Colonic mucosa (tissue), 4 donors: ENCODE data around the gene IRF9. TPM values are rescaled to one million over a fixed set of nuclear protein-coding genes. Genes with fewer than 3 reads are reported as not detected.

Experiments
- DNase-seq: peaks from one replicate; pipeline ENCODE4 v3.0.0-alpha.2; 2020
- H3K27ac ChIP-seq: fragments of 200-600 bp; one replicate; pipeline ENCODE4 v1.8.0; 2021
- H3K27me3 ChIP-seq: fragments of 200-600 bp; one replicate; pipeline ENCODE4 v1.8.0; 2021
- H3K36me3 ChIP-seq: fragments of 200-600 bp; one replicate; pipeline ENCODE4 v1.8.0; 2021
- H3K4me1 ChIP-seq: fragments of 200-600 bp; one replicate; pipeline ENCODE4 v1.8.0; 2021; ENCODE audit warnings: mild to moderate bottlenecking
- H3K4me3 ChIP-seq: fragments of 200-600 bp; one replicate; pipeline ENCODE4 v1.8.0; 2021
- H3K9ac ChIP-seq, 2 donors: one replicate each; pipeline ENCODE4 v1.7.0; 2013; ENCODE audit warnings: control low read depth in 2 of 2, low read depth in 2 of 2, low read length in 2 of 2
- H3K9me3 ChIP-seq: fragments of 200-600 bp; one replicate; pipeline ENCODE4 v1.8.0; 2021
- intact Hi-C: fragments of 100-400 bp; cut with DNase I; formaldehyde crosslinking; loops from one replicate; pipeline ENCODE4 v1.14.1; 2022
- total RNA-seq, 2 donors: library from RNA; stranded (reverse); fragmentation: NEBNext Ultra II Directional in 1 of 2; extraction: Animal tissue kit (Norgen Biotek cat#: 25700) in 1 of 2; gene quantifications; one replicate each; pipeline ENCODE4 v1.2.1, GENCODE V29; 2021
- TF ChIP-seq, protein P1 (sequence below): fragments of 200-600 bp; IDR thresholded peaks from one replicate; pipeline ENCODE4 v1.8.0; 2022; ENCODE audit warnings: antibody characterized with exemption, mild to moderate bottlenecking
- donor health status: healthy.
- donor health status: DM: no; HTN: no; CAD: no.
- donor health status: DM: no; HTN: no; CAD: no.

IRF9 gene
- total RNA-seq, 2 donors from 2014 or later = 54.4 to 57.5 TPM

DNA sequence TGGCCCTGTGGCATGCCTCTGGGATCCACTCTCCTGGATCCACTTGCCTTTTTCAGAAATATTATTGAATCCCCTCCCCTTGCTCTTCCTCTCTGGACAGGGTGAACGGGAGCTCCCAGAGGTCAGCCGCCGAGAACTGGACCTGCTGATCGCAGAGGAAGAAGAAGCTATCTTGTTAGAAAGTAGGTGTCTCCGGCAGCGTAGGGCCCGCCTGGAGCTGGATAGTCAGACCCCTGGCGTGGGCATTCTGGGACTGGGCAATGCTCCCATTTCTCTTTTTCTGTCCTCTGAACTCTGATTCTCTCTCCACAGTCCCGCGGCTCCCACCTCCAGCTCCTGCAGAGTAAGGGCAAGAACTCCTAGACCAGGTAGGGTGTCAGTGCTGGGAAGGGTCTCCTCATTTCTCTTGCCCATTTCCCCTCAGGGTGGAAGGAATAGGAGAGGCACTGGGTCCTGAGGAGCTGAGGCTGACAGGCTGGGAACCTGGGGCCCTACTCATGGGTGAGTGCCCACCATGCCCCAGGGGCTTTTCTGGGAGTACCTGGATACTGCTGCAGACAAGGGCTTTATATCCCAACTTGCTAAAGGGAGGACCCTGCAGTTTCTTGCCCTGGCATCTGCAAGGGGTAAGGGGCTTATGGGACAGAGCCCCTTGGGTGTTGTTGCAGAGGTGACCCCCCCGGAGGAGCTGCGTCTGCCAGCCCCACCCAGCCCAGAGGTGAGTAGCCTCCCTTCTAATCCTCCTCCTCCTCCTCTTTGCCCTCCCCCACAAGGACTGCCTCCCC is 16.2 kb downstream of the IRF9 start:
- DNase-seq = no peak
- Histone ChIP-seq H3K27ac (no peak overlapping the region), H3K4me3 (no peak overlapping the region), H3K36me3 (no peaks in the 10 kb centered on the region), H3K9ac (no peak overlapping the region), H3K27me3 (no peaks in the 10 kb centered on the region), H3K4me1 (no peaks in the 10 kb centered on the region), H3K9me3 (no peaks in the 10 kb centered on the region)
- TF ChIP-seq, protein P1, sequence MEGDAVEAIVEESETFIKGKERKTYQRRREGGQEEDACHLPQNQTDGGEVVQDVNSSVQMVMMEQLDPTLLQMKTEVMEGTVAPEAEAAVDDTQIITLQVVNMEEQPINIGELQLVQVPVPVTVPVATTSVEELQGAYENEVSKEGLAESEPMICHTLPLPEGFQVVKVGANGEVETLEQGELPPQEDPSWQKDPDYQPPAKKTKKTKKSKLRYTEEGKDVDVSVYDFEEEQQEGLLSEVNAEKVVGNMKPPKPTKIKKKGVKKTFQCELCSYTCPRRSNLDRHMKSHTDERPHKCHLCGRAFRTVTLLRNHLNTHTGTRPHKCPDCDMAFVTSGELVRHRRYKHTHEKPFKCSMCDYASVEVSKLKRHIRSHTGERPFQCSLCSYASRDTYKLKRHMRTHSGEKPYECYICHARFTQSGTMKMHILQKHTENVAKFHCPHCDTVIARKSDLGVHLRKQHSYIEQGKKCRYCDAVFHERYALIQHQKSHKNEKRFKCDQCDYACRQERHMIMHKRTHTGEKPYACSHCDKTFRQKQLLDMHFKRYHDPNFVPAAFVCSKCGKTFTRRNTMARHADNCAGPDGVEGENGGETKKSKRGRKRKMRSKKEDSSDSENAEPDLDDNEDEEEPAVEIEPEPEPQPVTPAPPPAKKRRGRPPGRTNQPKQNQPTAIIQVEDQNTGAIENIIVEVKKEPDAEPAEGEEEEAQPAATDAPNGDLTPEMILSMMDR = no peak
- intact Hi-C loops = no loop called here

GRCh38 chr14:24177891-24178290 is 16.8 kb downstream of the IRF9 start:
- Histone ChIP-seq H3K9me3 (no peaks in the 10 kb centered on the region), H3K27ac (no peak overlapping the region), H3K4me3 (no peak overlapping the region), H3K4me1 (no peaks in the 10 kb centered on the region), H3K27me3 (no peaks in the 10 kb centered on the region), H3K36me3 (no peaks in the 10 kb centered on the region), H3K9ac (no peak overlapping the region)
- no peak for DNase-seq
- TF ChIP-seq, protein P1 = no peak
- intact Hi-C loops = no loop called here

DNA sequence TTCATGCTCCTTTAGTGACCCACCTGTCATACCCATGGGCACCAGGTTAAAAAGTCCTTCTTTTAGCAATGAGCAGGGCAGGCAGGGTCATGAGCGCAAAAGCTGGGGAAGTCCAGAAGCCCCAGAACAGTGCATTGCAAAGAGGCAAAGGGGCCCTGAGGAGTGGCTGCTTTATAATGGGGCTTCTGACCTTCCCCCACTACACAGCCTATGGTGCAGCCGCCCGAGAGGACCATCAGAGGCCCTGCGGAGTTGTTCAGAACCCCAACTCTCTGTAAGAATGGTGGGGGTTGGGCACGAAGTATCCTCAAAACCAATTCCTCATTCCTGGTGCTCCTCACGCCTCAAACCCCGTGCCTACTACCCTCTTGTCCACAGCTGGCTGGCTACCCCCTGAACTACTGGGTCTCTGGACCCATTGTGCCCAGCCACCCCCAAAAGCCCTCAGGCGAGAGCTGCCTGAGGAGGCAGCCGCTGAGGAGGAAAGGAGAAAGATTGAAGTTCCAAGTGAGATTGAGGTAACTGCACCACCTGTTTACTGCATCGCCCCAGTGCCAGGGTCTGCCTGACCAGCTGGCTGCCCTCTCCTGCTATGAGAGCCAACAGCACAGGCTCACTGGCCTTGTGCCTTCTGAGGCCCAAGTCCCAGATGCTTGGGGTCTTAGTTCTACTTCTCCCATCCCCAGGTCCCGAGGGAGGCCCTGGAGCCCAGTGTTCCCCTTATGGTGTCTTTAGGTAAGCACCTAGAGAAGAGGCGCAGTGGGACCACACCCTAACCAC is 17.5 kb downstream of the IRF9 start:
- Histone ChIP-seq H3K36me3 (no peaks in the 10 kb centered on the region), H3K4me1 (no peaks in the 10 kb centered on the region), H3K27ac (no peak overlapping the region), H3K27me3 (no peaks in the 10 kb centered on the region), H3K4me3 (no peak overlapping the region), H3K9ac (no peak overlapping the region), H3K9me3 (no peaks in the 10 kb centered on the region)
- intact Hi-C loops = no loop called here
- TF ChIP-seq, protein P1 = no peak
- DNase-seq = no peak

DNA sequence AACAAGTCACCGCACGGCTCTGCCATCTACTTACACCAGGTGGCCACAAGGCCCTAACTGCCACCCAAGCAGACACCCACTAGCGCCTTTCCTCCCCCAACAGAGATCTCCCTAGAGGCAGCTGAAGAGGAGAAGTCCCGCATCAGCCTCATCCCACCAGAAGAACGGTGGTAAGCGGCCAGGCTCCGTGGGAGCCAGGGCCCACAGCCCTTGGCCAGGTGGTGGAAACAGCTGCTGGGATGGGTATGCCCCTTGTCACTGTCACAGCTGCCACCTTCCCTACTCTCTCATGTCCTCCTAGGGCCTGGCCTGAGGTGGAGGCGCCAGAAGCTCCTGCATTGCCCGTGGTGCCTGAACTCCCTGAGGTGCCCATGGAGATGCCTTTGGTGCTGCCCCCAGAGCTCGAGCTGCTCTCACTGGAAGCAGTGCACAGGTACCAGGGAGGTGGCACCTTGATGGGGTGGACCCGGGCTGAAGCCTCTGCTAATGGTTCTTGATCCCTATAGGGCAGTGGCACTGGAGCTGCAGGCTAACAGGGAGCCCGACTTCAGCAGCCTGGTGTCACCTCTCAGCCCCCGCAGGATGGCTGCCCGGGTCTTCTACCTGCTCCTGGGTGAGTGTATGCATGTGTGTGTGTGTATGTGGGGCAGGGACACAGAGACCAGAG is 18.4 kb downstream of the IRF9 start:
- Histone ChIP-seq H3K36me3 (no peaks in the 10 kb centered on the region), H3K4me3 (no peak overlapping the region), H3K27ac (peak overlapping the region; percentile 5), H3K27me3 (no peaks in the 10 kb centered on the region), H3K9ac (no peak overlapping the region), H3K4me1 (no peaks in the 10 kb centered on the region), H3K9me3 (no peaks in the 10 kb centered on the region)
- TF ChIP-seq, protein P1 = no peak
- intact Hi-C loops = no loop called here
- no peak for DNase-seq

DNA sequence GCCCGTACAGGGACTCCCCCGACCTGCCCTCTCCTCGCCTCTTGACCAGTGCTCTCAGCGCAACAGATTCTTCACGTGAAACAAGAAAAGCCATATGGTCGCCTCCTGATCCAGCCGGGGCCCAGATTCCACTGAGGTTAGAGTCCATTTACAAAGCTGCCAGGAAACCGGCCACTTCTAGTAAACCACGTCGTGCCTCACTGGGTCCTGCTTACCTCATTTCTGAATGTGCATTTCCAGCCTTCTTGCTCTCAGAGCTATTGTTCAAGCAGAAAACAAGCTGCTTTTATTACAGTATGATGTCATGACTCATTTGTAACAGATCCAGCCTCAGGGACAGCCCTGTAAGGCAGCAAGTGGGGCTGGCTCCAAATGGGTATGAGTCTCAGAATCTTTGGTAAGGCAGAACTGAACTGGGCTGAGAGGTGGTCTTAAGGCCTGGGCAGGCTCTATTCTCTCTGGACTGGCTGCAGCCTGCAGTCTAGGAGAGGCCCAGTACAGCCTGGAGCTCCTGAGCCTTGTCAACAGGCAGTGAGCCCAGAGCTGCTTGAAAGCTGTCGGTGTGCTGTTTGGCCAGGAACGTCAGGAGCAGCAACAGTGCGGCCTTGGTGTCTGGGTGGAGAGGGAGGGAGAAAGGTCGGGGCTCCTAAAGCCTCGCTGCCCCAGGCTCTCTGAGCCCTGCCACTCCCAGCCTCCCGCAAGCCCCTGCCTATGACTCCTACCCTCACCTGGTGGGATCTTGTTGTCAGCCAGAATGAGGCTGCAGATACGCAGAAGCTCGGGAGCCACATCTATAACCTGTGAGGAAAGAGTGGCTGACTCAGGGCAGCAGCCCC is 19.1 kb downstream of the IRF9 start:
- intact Hi-C loops = no loop called here
- TF ChIP-seq, protein P1 = no peak
- H3K36me3 ChIP-seq = no peaks in the 10 kb centered on the region
- no peaks in the 10 kb centered on the region for H3K4me1 ChIP-seq
- H3K27me3 ChIP-seq = no peaks in the 10 kb centered on the region
- no peak overlapping the region for H3K27ac ChIP-seq
- no peak for DNase-seq
- H3K9me3 ChIP-seq = no peaks in the 10 kb centered on the region
- H3K9ac ChIP-seq = no peak overlapping the region
- no peak overlapping the region for H3K4me3 ChIP-seq
